Glutamatergic neuron (in vitro differentiated cells): Measurements from ENCODE around the gene USP17L30. TPM values are rescaled to one million over a fixed set of nuclear protein-coding genes. Genes with fewer than 3 reads are reported as not detected.
"Not testable (repeated sequence)": the region's sequence is repeated elsewhere in the genome, so short reads cannot be mapped to it uniquely, and the experiment has no call there.

Experiments
- DNase-seq: peaks from one replicate; pipeline ENCODE4 v3.0.0; 2022
- H3K27ac Mint-ChIP-seq: one replicate; pipeline ENCODE4 v1.8.0; 2020; ENCODE audit warnings: mild to moderate bottlenecking, mixed read lengths, inconsistent platforms; ENCODE audit not compliant: unreplicated experiment
- H3K27me3 Mint-ChIP-seq: one replicate; pipeline ENCODE4 v1.8.0; 2020; ENCODE audit warnings: mild to moderate bottlenecking, moderate library complexity, mixed read lengths, inconsistent platforms; ENCODE audit not compliant: unreplicated experiment
- H3K36me3 Mint-ChIP-seq: one replicate; pipeline ENCODE4 v1.8.0; 2020; ENCODE audit warnings: mild to moderate bottlenecking, mixed read lengths, inconsistent platforms; ENCODE audit not compliant: unreplicated experiment
- H3K4me1 Mint-ChIP-seq: one replicate; pipeline ENCODE4 v1.8.0; 2020; ENCODE audit warnings: mild to moderate bottlenecking, low read depth, mixed read lengths, inconsistent platforms; ENCODE audit not compliant: unreplicated experiment
- H3K4me3 Mint-ChIP-seq: one replicate; pipeline ENCODE4 v1.8.0; 2020; ENCODE audit warnings: mild to moderate bottlenecking, mixed read lengths, inconsistent platforms; ENCODE audit not compliant: unreplicated experiment
- H3K9me3 Mint-ChIP-seq: one replicate; pipeline ENCODE4 v1.8.0; 2020; ENCODE audit warnings: mild to moderate bottlenecking, moderate library complexity, mixed read lengths, inconsistent platforms; ENCODE audit not compliant: unreplicated experiment
- CTCF ChIP-seq: fragments of 200-600 bp; sonication (generic); IDR thresholded peaks from one replicate; pipeline ENCODE4 v1.5.0; 2021; ENCODE audit not compliant: partially characterized antibody, unreplicated experiment
- total RNA-seq: library from RNA; stranded (reverse); fragmentation: NEBNext Ultra II Directional; extraction: Animal tissue kit (Norgen Biotek cat#: 25700); gene quantifications from one replicate; pipeline ENCODE4 v1.2.1, GENCODE V29; 2021; ENCODE audit not compliant: unreplicated experiment

The USP17L30 gene
- total RNA-seq, 1 donor from 2014 or later: not detected

- H3K4me1 Mint-ChIP-seq, H3K9me3 Mint-ChIP-seq, H3K4me3 Mint-ChIP-seq, H3K27me3 Mint-ChIP-seq, H3K27ac Mint-ChIP-seq, H3K36me3 Mint-ChIP-seq: not testable (repeated sequence)
- DNase-seq: peak; percentile 71
- peak; percentile 84 for TF ChIP-seq CTCF
Measured at GRCh38 chr4:9381012-9381534, 18.1 kb downstream of the USP17L30 start.

GRCh38 chr4:9384126-9384525 lies 21.2 kb downstream of the USP17L30 start:
- no peak for TF ChIP-seq CTCF

GRCh38 chr4:9389001-9389400 lies 26.1 kb downstream of the USP17L30 start:
- not testable (repeated sequence) for DNase-seq, H3K4me3 Mint-ChIP-seq, H3K36me3 Mint-ChIP-seq, H3K4me1 Mint-ChIP-seq, H3K9me3 Mint-ChIP-seq, H3K27me3 Mint-ChIP-seq, H3K27ac Mint-ChIP-seq

More at GRCh38 chr4:9384126-9384525, 21.2 kb downstream of the USP17L30 start:
- Mint-ChIP-seq H3K4me3 (no peak overlapping the region), H3K36me3 (no peaks in the 10 kb centered on the region), H3K9me3 (no peaks in the 10 kb centered on the region), H3K27me3 (no peaks in the 10 kb centered on the region), H3K27ac (no peak overlapping the region), H3K4me1 (no peaks in the 10 kb centered on the region)
- no peak for DNase-seq

- not testable (repeated sequence) for H3K9me3 Mint-ChIP-seq, H3K4me1 Mint-ChIP-seq, H3K36me3 Mint-ChIP-seq
Measured at GRCh38 chr4:9405774-9406173, 42.8 kb downstream of the USP17L30 start.

GRCh38 chr4:9406491-9406890 lies 43.6 kb downstream of the USP17L30 start:
- H3K27me3 Mint-ChIP-seq, H3K9me3 Mint-ChIP-seq, H3K27ac Mint-ChIP-seq, H3K4me1 Mint-ChIP-seq, DNase-seq, H3K36me3 Mint-ChIP-seq, H3K4me3 Mint-ChIP-seq: not testable (repeated sequence)

More at GRCh38 chr4:9405774-9406173, 42.8 kb downstream of the USP17L30 start:
- H3K27ac Mint-ChIP-seq, H3K27me3 Mint-ChIP-seq, H3K4me3 Mint-ChIP-seq, DNase-seq: not testable (repeated sequence)

- Mint-ChIP-seq H3K4me3 (no peak overlapping the region), H3K27ac (no peak overlapping the region), H3K27me3 (no peaks in the 10 kb centered on the region), H3K9me3 (peaks cover 5% of the 10 kb centered on the region), H3K36me3 (peaks cover 5% of the 10 kb centered on the region), H3K4me1 (no peaks in the 10 kb centered on the region)
- TF ChIP-seq CTCF: no peak
- no peak for DNase-seq
Measured at GRCh38 chr4:9409793-9410192, 46.9 kb downstream of the USP17L30 start.

Other genes starting within 250 kb of the USP17L30 start
- not detected for gene FAM90A26, start 192.7 kb upstream of the USP17L30 start, total RNA-seq
- not detected for gene USP17L10, start 152.5 kb upstream of the USP17L30 start, total RNA-seq
- gene USP17L11, start 147.7 kb upstream of the USP17L30 start, total RNA-seq: 0.42 TPM
- not detected for gene USP17L12, start 143.0 kb upstream of the USP17L30 start, total RNA-seq
- gene USP17L13, start 138.2 kb upstream of the USP17L30 start, total RNA-seq: not detected
- not detected for gene USP17L15, start 128.7 kb upstream of the USP17L30 start, total RNA-seq
- gene USP17L17, start 119.2 kb upstream of the USP17L30 start, total RNA-seq: not detected
- not detected for gene USP17L18, start 114.5 kb upstream of the USP17L30 start, total RNA-seq
- not detected for gene USP17L19, start 109.8 kb upstream of the USP17L30 start, total RNA-seq
- gene USP17L20, start 105.0 kb upstream of the USP17L30 start, total RNA-seq: not detected
- gene USP17L21, start 100.3 kb upstream of the USP17L30 start, total RNA-seq: not detected
- gene USP17L22, start 95.5 kb upstream of the USP17L30 start, total RNA-seq: not detected
- not detected for gene USP17L24, start 38.0 kb upstream of the USP17L30 start, total RNA-seq
- not detected for gene USP17L25, start 33.2 kb upstream of the USP17L30 start, total RNA-seq
- gene USP17L26, start 28.5 kb upstream of the USP17L30 start, total RNA-seq: not detected
- not detected for gene USP17L5, start 23.7 kb upstream of the USP17L30 start, total RNA-seq
- not detected for gene USP17L27, start 19.0 kb upstream of the USP17L30 start, total RNA-seq
- not detected for gene USP17L28, start 14.2 kb upstream of the USP17L30 start, total RNA-seq
- not detected for gene USP17L29, start 9.5 kb upstream of the USP17L30 start, total RNA-seq
- not detected for gene DEFB131A, start 81.3 kb downstream of the USP17L30 start, total RNA-seq